NCI-H460 (cell line): ENCODE results near the gene FAM72B. TPM values are rescaled to one million over a fixed set of nuclear protein-coding genes. Genes with fewer than 3 reads are reported as not detected.
"Not testable (repeated sequence)": the region's sequence is repeated elsewhere in the genome, so short reads cannot be mapped to it uniquely, and the experiment has no call there.

Experiments used
- DNase-seq: peaks from one replicate; pipeline ENCODE4 v3.0.0-alpha.2; 2016; ENCODE audit warnings: low read depth; ENCODE audit errors: extremely low read depth
- total RNA-seq: library from RNA; depleted of rRNA; stranded (reverse); fragments of >200 nt; shearing (Covaris generic); gene quantifications from 2 replicates; pipeline ENCODE4 v1.2.3, GENCODE V29; 2014

Gene FAM72B
- total RNA-seq, 1 experiment from 2014 or later = 17.3 TPM

- not testable (repeated sequence) for DNase-seq
Measured at GRCh38 chr1:121200985-121201981, 17.1 kb upstream of the FAM72B start.

DNA sequence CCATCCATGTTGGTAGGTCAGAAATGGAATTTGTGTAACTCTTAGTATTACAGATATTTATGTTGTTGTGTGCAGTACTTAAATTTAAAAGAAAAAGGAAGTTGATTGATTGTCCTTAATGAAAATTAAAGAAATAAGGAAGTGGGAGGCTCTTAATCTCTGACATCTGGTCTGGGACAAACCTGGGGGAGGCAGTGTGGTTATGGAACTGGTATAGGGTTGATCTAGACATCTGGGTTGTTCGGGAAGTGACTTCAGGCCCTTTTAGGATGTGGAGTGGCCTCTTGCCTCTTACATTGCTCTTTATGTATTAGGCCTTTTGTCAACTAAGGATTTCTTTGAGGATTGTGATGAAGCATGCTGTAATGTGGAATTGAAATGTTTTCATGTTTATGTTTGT is 16.1 kb upstream of the FAM72B start:
- DNase-seq = not testable (repeated sequence)

DNA sequence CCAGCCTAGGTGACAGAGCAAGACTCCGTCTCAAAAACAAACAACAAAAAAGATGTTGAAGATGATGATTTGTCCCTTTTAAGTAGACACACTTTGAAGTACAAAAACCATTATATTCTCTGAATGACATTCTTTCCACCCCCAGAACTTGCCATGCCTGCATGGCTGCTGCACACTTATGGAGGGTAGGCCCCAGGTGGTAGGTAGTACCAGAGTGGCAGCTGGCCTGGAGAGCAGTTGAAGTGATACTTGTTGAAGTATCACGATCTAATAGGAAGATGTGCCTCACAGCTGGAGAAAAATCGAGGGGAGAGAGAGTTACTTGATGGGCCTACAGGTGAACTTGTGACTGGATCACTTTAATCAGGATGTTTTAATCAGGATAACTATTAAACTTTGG is 15.6 kb upstream of the FAM72B start:
- not testable (repeated sequence) for DNase-seq

DNA sequence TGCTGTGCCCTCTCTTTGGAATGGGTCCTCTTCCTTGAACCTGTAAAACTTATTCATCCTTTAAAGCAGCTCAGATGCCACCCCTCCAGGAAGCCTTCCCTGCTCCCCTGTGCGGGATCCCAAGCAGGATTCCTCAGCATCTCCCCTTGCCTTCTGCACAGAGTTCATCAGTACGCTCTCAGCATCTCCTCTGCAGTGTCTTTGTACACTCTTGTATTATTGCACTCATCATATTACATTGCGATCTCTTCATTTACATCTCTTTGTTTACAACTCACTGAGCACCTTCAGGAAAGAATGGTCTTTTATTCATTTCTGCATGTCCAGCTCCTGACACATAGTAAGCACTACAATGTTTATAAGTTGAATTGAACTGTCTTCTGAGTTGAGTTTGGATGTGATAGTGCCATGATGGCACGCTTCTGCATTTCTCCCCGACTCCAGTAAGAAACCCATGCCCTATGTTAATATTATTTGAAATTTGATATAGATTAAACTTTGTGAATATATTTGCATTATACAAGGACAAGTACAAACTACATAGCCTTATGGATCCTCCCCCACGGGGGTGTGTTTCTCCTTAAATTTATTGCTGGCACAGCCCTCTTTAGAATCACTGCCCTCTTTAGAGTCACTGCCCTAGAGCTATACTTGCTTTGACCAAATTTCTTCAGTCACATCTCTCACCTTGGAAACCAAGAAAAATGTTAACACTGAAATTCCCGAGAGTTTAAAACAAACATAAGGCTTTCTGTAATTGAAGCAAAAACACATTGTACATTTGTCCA is 13.1 kb upstream of the FAM72B start:
- DNase-seq = not testable (repeated sequence)

- not testable (repeated sequence) for DNase-seq
Measured at GRCh38 chr1:121192512-121192911, 8.4 kb upstream of the FAM72B start.

DNA sequence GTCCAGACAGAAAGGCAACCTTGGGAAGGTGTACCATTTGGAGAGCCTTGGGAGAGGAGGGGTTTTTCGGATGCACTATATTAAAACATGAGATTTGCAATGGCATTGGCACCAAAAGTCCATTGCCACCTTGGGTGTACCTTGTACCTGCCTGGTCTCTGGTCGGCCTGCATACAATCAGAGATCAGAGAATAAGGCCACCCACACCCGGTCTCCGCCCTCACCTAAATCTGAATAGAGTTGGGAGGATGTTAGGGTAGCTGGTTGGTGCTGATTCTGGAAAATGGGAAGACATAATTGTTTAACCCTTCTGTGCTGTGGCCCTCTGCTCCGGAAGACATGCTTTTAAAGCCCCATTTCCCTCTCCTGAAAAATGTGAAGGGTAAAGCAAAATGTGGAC is 3.8 kb upstream of the FAM72B start:
- DNase-seq = not testable (repeated sequence)

GRCh38 chr1:121186191-121186590 is 2.1 kb upstream of the FAM72B start:
- DNase-seq = not testable (repeated sequence)

DNA sequence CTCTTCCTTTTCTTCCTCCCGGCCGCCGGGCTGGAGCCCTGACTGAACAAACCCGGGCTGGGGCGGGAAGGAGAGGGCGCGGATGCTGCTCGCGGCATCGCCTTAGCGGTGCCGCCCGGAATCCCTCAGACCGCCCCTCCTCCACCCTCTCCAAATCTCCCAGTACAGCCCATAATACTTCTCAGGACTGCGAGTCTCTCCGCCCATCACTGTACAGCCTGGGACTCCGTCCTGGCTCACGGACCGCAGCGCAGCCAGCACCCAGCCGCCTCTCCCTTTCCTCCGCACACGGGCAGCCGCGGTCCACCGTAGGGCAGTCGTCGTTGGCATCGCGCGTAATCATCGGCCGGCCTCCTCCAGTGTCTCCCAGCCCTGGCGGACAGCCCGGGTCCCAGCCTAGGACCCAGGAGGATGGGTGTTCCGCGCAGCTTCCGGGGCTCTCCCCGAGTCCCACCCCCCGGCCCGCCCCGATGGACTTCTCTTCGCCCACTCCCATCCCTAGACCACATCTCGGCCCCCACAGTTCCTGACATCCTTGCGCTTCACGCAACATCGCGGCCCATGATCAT is 1.1 kb upstream of the FAM72B start:
- not testable (repeated sequence) for DNase-seq

GRCh38 chr1:121183867-121184266 is 273 bp downstream of the FAM72B start:
- DNase-seq = not testable (repeated sequence)

DNA sequence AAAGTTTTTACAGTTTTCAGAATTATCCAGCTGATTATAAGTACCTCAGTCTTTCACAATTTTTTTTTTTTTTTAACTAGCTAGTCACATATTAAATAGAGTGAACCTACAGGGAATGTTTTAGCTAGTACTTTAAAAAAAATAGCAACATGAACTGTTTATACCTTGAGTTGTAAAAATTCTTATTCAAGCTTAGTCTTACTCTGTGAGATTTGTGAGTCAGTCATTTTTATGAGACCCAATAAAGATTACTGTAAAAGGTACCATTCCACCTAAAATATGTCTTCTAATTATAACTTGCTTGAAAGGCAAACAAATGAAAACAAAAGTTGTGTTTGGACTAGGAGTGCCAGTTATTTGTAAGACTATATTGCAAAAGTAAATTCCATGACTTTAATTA is 5.9 kb downstream of the FAM72B start:
- not testable (repeated sequence) for DNase-seq

DNA sequence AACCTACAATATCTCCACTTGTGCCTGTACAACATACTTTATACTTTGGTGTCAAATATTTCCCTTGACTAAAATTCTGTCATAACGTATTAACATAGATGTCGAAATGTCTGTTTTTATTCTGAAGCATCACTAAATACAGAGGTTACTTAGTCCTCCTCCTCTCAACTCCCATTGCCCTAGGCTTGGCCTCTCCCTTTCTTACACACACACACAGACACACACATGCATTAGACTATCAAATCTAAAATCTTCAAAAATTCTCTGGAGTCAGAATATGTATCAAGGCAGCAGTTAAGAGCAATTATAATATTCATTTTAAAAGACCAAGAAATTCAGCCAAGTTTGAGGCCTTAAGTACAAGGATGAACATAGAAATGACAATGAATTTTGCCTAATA is 7.5 kb downstream of the FAM72B start:
- not testable (repeated sequence) for DNase-seq

DNA sequence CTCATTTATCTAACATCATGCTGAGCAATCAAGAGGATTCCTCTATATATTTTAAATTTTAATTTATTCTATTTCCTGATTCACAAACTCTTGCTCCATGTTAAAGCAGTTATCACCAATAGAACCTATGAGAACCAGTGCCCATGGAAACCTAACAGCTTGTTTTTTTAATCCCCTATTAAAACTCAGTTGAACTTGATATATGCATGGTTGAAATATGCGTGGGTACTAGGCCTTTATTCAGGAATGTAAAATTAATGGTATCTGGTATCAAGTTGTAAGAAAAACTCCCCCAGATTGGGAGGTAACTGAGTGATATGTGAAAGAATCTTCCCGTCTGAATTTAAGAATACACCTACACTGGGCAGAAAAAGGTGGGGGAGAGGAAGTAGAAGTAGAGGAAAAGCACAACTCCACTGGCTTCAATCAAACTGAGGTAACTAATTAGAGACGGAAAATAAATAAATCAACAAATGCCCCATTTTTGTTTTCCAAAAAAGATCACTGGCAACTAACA is 15.9 kb downstream of the FAM72B start:
- DNase-seq = not testable (repeated sequence)

- not testable (repeated sequence) for DNase-seq
Measured at GRCh38 chr1:121167225-121167738, 16.9 kb downstream of the FAM72B start.

DNA sequence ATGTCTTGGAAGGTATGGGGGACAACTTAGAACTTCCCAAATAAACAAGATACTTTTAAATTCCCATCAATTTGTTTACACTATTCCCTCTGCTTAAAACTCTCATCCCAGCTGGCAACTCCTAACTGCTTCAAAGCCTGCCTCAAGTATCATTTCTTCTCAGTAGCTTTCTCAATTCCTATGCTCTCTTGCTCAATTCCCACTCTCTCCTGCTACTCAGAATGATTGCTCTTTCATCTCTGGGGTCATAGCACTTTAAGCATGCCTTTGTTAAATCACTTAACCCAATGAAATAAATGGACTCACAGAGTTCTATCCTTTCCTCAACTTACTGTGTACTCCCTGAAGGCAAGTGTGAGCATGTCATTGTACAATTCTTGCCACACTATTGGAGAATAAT is 18.8 kb downstream of the FAM72B start:
- DNase-seq = not testable (repeated sequence)

GRCh38 chr1:121163850-121164757 is 20.0 kb downstream of the FAM72B start:
- not testable (repeated sequence) for DNase-seq

DNA sequence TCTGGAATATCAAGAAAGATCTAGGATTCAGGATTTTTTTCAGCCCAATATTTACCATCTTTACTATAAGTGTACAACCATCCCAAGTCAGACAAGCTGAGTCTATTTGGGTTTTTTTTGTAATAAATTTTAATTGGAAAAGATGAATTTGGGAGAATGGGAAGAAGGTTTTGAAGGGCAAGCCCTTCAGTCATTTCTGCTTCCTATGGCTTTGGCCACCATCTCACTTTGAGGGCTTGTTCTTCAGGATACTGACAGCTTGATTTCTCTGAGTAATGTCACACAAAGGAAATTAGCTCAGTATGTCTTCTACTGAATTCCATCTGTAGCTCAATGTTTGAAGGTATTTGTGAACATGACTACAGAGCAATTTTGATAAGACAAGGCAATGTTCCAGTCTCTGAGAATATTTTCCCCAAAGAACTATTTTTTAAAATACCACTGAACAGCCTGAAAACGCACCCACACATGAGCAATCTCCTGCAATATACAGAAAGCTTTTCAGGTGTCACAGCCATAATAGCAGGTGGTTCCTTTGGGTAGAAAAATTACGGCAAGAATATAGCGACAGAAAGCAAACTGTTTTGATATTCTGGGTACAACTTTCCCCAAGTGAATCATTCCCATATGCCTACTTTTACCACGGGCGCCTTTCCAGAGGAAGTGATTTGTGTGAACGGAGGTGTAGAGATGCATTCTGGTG is 22.8 kb downstream of the FAM72B start:
- DNase-seq = not testable (repeated sequence)

DNA sequence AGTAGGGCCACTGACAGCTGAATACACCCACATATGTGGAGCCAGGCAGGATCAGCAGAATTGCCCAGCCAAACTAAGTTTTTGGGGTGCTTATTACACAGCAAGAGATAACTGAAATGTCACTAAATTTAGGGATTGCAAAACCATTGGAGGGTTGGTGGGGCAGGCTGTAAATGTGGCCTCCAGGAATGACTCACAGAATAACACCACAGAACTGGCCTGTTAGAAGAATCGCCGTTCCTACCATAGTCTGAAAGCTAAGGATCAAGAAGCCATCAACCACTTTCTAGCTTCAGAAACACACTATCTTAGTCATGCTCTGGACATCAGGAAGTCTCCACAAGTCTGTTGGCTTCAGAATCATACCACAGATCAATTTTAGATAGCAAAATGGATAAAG is 24.0 kb downstream of the FAM72B start:
- not testable (repeated sequence) for DNase-seq

DNA sequence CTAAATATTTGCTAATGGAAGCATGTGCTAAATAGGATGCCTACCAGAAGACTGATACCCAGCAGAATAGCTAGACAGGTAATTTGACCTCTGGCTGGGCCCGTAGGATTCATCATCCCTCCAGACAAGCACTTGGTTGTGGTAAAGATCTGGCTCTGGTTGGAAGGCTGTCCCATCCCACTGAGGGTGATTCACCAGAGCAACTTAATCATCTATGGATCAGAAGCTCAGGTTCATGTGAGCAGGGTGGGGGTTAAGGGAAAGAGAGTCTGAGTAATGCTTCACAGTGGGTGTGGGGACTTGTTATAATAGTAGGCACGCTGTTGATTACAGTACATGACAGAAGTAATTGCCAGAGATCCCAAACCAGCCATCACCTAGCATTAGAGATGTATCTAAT is 26.5 kb downstream of the FAM72B start:
- not testable (repeated sequence) for DNase-seq
